Stimulated activated CD4-positive, alpha-beta T cell treated with anti-CD3 and anti-CD28 coated beads, Interleukin-15, amount 100 ng/mL, for 24 hours (primary cell): Measurements from ENCODE around the gene MBTPS1.
A peak's percentile ranks its signal among the peaks of the same experiment; 100 is the strongest.

Experiments used
- DNase-seq: peaks from one replicate; pipeline ENCODE4 v3.0.0-alpha.2; 2020

MBTPS1 gene

DNA sequence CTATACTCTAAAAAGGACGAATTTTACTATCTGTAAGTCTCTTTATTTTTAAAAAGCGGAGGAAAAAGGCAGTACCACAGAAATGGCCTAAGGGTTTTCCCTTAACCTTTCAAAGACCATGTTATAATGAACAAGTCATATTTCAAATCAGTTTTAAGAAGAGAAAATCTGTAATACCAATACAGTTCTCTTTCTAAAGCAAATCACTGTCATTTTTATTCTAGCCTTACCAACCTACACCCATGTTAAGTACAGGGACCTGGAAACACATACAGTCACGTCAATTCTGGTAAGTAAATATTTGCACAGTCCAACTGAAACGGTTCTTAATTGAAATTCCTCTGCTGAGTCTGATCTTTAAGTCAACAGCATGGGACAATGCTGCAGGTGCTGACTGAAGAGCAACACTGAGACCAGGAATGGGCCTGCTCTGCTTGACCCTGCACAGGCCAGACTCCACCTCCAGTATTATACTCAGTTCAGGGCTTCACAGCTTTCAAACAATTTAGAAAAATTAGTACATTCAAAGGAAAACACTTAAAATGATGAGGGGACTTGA lies 20.2 kb downstream of the MBTPS1 start:
- DNase-seq, result no peak

DNA sequence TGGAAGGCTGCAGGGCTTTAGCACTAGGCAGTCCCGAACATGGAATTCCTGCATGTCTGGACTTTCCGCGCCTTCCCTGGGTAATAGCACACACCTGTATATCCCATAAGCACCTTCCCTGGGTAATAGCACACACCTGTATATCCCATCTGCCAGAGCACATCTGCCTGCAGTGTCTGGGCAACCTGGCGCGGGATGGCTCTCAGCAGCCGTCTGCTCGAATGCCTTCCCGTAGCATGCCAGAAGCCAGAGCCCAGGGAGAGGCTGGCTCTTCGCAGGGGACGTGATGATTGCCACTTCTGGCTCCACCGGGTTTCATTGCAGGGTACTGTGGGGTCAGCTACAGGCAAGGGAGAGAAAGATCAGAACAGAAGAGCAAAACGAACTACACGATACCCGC lies 21.3 kb downstream of the MBTPS1 start:
- DNase-seq, result no peak

DNA sequence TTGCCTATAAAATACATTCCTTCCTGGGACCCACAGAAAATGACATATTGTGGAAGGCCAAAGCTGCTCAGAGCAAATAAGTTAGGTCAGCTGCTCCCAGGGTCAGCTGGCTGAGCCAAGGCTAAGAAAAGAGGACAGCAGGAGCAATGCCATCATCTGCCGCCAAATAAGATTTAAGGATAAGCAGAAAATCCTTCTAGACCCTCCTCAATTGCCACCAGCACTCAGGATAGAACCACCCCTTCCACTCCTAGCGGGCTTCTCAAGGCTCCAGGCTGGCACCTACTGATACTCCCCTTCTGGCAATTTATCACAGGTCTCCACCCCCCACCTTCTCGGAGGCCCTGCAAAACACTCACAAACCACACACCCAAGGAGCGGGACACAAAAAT lies 22.9 kb downstream of the MBTPS1 start:
- DNase-seq, result no peak

DNA sequence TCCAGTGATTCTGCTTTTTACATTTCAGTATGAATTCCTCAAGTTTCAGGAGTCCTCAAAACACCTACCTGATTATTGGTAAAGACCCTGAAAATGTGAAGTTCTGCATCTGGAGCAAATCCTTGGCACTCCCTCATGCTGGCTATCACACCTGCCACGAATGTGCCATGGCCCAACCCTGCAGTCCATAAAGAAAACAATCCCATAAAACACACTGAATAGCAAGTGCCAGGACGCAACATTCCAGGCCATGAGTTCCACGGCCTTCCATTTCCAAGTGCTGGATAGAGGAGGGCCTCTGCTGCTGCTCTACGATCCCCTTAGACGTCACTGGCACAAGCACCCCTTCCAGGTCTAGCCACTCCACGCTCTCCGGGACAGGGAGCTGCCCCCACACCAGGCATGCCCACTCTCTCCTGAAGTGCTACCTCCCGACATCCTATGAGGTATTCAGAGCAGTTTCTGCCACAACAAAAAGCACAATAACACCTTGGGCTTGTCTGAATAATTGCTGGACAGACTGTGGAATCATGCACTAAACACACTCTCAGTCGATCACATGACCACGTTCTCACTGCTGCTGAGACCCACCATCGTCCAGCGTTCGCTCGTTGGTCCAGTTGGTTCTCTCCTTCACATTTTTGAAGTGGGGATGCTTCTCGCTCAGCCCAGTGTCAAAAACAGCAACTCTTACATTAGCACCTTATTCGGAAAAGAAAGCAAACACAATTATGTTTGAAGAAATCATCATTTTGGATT lies 23.4 kb downstream of the MBTPS1 start:
- DNase-seq, result no peak

DNA sequence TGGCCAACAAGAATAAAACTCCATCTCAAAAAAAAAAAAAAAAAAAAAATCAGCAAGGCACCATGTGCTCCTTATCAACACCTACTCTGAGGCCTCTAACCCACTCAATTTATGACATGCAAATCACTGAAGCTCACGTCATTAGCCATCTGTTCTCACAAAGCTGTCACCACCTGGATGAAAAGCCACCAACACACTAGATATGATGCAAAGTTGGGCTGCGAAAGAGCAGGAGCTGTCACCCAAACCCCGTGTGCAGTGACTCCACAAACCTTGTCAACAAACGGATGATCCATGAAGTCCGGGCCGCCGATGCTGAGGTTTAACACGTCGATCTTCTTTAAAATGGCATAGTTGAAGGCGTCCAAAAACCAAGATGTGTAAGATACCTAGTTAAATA lies 25.3 kb downstream of the MBTPS1 start:
- DNase-seq, result no peak

DNA sequence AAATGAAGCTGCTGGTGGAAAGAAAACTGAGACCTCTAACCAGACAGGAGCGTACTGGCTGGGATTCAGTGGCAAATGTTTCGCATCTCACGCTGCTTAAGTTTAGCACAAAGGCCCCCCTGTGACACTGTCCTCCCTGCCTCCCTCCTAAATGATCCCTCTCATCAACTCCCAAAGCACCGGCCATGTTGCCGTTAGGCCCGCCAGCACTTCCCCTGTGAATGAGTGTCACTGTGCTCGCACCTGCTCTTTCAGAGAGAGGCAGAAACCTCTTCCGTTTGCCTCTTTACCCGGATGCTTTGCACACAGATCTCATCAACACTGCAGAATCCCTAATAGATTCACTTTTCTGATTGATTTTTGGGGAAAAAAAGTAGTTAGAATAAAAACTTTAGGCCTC lies 26.5 kb downstream of the MBTPS1 start:
- DNase-seq, result no peak

DNA sequence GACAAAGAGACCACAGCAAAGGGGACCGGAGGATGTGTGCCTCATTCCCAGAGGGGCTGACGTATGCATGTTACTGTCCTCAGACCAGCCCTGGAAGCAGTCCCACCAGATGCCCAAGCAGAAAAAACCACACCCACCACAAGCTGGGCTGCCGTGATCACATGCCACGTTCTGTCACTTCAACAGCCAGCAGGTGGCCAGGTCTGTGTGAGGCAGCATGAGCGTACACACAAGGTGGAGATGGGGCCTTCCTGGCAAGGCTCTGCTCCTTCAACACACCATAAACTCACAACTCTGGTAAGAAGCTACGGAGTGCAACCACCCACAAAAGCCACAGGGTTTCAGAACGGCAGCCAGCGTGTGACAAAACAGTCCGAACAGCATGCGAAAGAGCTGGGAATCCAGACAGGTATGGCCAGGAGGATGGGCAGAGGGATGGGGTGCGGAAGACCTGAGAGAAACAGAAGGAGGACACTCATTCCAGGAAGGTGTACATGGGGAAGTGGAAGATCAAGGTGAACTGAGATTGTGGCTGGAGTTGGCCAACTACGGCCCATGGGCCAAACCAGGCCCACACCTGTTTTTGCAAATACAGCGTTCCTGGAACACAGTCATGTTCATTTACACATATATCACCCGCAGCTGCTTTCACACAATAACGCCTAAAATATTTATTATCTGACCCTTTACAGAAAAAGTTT lies 27.9 kb downstream of the MBTPS1 start:
- DNase-seq, result peak; percentile 69

DNA sequence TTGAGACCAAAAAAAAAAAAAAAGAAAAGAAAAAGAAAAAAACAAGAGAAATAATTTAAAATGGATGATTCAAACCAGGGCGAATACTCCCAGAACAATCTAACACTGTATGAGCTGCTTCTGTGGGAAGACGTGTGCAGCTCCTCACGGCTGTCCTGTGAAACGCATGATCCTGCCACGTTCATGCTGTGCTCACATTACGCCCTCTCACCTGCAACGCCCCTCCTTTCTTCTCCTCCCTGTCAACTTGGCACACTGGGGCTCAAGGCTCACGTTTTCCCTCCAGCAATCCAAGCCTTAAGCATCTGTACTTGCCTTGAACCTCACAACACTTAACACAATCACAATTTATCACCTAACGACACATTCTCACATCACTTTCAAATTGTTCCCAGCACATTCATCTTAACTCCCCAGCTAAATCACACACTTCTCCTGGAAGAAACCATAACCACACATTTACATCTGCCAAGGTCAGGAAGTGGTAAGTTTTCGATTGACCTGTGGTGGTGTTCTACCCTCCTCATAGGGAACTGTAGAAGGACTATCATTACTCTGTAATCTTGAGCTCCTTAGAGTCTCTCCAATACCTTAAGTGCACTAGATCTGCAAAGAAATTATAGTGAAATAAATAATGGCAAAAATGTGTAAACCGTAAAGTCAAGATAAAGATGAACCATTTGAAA lies 29.1 kb downstream of the MBTPS1 start:
- DNase-seq, result no peak

DNA sequence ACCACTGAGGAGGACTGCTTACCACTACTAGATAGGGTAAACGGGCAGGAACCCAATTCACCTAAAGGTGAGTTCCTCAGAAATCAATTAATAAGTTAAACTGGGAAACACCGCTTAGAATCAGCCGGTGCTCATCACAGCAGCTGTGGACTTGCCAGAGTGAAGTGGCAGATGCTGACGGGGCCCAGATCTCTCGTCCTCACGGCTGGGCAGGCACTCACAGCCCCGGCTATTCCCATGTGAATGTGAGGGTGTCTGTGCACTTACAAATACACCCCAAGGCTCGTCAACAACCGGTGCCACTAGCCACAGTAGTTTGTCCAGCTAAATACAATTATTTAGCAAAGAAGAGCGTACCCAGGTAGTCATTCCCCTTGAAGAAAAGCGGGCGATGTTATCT lies 29.7 kb downstream of the MBTPS1 start:
- no peak for DNase-seq

DNA sequence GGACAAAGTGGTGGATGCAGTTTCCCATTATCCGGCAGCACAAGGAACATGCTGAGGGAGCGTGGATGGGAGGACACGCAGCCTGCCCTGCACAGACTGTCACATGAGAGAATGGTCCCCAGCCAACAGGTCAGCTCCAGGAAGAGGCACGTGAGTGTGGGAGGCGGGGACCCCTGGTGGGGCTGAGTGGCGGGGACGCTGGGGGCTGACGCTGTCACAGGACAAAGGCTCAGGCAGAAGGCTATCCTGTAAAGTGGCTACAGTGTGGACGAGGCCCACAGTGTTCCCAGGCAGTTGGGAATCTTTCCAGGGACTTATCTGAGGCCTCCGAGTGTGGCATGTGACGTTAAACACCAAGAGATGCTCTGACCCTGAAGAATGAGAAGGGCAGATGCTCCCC lies 30.4 kb downstream of the MBTPS1 start:
- DNase-seq, result no peak

DNA sequence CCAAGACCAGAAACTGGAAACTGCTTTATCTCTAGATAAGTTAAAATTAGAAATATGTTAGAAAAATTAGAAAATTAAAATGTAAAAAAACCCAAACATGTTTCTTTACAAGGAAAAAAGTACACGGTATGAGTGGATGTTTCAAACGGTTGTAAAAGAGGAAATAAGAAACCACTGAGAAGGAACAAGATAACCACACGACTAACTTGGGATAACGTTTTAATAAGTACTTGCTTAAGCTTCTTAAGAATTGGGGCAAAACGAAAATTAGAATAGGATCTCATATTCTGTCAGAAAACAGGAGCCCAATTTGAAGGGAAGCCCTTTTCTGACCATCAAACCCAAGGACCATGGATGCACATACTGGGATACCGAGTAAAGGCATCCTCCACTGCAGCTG lies 31.0 kb downstream of the MBTPS1 start:
- DNase-seq, result no peak

DNA sequence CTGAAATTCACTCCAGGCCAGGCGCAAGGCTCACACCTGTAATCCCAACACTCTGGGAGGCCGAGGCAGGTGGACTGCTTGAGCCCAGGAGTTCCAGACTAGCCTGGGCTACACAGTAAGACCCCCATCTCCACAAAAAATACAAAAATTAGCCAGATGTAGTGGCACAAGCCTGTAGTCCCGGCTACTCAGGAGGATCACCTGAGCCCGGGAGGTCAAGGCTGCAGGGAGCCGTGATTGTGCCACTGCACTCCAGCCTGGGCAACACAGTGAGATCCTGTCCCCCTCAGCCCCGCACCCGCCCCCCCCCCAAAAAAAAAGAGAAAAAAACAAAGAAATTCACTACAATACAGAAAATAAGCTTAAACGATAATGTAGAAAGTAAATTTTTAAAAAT lies 31.5 kb downstream of the MBTPS1 start:
- DNase-seq, result no peak

DNA sequence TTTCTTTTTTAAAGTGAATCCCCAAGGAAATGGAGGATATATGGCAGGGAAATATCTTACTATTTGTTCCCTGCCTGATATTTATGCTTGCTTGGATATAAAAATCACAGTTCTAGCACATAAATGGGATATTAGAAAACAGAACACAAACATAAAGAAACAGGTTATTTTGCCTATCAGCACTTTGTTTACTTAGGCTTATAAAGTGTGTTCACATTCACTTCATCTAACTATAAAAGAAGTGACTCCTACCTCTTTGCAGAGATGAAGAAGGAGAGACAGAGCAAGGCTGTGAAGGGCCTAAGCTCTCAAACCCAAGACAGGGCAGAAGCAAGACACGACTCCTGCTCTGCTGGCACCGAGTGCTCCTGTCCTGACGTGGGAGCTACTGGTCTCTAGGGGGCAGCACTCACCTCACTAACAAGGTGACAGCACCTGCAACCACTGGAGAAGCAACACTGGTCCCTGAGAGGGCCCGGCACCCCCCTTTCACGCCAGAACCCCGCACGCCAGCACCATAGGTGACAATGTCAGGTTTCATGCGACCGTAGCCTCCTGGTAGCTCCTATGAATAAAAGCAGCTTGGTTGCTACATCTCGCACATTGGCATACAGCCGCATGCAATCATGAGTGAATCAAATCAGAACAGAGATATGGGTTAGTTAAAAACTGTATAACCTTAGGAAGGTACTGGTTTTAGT lies 32.0 kb downstream of the MBTPS1 start:
- DNase-seq, result peak; percentile 78

DNA sequence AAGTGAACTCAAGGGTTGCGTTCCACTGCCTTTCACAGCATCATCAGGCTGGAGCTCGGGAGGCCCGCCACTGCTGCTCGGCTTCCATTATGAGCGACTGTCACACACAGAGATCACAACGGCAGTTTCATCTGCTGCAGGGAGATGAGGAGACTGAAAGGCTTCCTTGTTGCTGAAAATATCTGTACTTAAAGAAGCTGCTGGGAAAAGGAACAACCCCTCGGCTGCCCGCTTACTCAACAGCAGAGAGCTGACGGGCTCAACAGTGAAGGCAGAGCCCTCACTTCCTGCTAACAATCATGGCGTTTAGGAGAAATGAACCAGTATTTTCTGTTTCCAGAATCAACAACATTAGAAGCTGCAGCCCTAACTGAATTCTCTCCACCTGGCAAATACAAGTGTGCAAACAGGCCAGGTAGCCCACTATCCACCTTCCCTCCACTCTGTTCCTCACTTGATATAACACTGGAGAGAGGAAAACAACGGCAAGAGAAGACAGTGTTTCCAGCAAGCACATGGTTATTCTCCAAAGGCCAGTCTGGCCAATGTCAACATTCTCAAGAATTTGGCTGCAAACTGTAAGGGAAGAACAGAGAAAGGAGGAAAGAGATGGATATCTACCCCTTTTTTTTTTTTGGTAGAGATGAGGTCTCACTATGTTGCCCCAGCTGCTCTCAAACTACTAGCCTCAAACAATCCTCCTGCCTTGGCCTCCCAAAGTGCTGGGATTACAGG lies 33.7 kb downstream of the MBTPS1 start:
- no peak for DNase-seq

DNA sequence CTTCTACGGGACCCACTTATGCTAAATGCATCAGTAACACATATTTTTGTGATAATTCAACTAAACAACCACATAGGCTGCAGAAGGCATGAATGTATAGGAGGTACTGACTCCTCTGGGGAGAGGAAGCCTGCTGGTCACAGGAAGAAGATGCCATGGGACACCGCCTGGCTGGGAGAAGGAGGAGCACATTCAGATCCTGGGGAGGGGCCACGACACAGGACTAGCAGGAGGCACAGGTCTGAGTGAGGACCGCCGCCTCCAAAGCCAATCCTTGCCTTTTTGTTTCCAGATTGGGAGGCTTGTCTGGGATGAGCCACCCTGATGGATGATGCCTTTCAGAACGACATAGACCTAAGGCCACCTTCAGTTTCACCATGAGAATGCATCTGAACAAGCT lies 34.6 kb downstream of the MBTPS1 start:
- DNase-seq, result no peak

DNA sequence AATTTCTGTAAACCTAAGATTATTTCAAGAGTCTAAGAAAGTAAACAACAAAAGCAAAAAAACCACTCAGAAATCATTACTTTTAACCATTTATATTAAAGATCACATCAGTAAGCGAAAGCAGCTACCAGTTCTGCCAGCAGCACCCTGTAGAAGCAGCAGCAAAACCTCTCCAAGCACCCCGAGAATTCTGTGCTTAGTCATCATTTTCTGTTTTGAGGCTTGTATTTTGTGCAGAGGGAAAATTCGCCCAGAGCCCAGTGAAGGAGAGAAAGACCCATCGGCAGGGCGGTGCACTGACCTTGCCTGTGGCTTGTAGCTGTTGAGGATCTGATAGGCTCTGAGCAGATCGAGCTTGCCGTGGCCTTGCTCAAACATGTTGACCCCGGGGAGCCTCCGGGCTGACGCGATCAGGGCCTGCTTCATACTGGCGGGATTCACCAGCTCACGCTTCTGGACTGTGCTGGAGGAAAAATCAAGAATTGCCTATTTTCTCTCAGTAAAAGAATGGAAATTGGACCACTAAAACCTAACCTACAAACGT lies 35.2 kb downstream of the MBTPS1 start:
- no peak for DNase-seq

DNA sequence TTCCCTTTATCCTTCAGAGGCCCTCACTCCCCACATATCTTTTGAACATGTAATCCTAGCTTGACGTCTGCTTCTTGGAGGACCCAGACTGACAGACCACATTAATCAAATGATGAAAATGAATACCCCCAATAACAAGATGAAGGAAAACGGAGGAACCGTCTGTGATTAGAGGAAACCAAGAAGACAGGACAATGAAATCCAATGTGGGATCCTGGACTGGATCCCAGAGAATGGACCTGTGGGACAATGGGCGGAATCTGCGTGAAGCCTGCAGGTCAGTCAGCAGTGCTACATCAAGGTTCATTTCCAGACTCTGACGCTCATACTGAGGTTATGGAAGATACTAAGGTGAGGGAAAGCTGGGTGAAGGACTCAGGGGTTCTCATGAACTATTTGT lies 35.9 kb downstream of the MBTPS1 start:
- no peak for DNase-seq

DNA sequence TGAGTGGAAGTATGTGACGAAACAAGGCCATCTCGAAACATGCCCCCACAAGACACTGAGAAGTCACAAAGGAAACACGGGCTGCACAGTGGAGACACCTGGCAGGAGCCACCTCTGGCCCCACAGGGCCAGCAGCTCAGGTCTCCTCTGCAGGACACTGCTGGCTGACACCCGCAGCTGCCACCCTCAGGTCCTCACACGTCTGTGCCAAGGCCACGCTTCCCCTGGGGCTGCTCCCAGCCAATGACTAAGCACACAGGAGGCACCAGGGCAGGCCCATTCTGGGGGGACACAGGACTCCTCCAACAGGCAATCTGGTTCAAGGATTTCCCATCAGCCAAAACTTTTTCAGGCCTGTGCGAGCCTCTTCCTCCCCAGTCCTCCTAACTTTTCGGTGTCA lies 36.4 kb downstream of the MBTPS1 start:
- no peak for DNase-seq

DNA sequence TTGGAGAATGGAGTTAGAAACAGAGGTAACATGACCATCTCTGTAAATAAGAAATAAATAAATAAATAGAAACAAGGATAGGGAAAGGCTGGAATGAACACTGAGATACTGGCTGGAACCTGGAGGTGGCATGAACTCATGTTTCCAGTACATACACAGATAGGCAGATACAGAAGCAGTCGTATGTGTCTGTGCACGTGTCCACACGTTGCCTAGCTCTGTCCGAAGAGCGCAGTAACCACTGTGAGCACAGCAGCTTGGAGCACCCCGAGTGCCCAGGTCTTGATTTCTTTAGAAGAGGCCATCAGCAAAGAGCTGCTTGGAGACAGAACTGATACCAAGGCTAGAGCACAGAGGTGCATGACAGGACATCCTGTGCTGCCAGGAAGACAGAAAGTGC lies 37.1 kb downstream of the MBTPS1 start:
- DNase-seq, result no peak

DNA sequence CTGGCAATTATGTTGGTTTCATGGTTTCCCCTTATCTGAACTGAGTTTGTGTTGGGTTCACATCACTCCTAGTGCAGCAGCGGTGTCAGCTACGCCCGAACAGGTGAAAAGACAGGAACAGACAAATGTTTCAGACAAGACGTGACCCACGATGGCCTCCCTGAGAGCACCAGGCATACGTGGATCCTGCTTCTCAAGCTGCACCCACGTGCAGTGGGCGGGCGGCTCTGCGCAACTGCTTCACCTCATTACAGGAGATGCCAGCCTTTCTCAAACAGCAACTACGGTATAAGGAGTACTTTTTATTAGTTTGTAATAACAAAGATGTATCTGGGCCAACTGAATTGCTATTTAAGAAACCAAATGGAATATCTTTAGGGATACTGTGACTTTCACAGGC lies 41.4 kb downstream of the MBTPS1 start:
- DNase-seq, result no peak

DNA sequence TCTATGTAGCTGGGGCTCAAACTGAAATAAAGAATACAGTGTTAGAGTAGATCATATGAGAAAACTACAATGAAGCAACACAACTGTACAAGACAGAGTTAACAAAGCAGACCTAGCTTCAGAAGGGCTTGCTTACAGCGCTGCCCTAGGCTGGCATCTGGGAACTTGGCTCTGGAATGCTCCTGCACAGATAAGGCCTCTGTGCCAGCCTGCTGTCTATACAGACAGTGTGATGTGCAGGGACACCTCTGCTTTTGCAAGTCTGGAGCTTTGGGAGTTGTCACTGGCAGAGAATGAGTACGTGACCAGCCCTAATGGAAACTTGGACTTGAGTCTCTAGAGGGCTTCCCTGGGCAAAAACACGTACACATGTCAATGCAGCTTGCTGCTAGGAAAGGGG lies 42.0 kb downstream of the MBTPS1 start:
- no peak for DNase-seq

DNA sequence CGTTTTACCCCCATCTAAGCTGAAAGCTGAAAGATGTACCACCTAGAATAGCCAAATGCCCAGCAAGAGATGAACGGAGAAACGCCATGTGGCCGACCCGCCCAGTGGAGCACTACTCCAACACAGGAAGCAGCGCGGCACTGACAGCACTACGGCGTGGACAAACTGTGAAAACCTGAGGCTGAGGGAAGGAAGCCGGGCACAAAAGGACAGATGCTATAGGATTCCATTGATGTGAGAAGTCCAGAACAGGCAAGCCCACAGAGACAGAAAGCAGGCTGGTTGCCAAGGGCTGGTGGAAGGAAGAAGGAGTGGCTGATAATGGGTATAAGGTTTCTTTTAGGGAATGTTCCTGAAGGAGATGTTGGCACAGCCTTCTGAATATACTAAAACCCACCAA lies 44.7 kb downstream of the MBTPS1 start:
- no peak for DNase-seq
